OCI-LY7 (cell line): Measurements from ENCODE around the gene FBXO11. TPM values are rescaled to one million over a fixed set of nuclear protein-coding genes. Genes with fewer than 3 reads are reported as not detected.

Experiments
- BruUV-seq: library from RNA; stranded (reverse); fragments of 400-500 nt; replicated peaks from 2 replicates; lab custom pipeline; 2021; lab: Mats Ljungman, UMichigan
- CTCF ChIA-PET: fragments of 300-600 bp; sonication (Branson Sonifier 250); formaldehyde crosslinking; loops from one replicate; lab custom pipeline; 2022; ENCODE audit warnings: antibody characterized with exemption; ENCODE audit not compliant: unreplicated experiment; lab: Charles Lee
- POLR2A ChIA-PET: fragments of 300-600 bp; sonication (Branson Sonifier 250); formaldehyde crosslinking; loops from one replicate; lab custom pipeline; 2022; ENCODE audit warnings: antibody characterized with exemption; lab: Charles Lee
- DNase-seq: peaks from one replicate; pipeline ENCODE4 v3.0.0-alpha.2; 2015; ENCODE audit warnings: low spot score
- H2AFZ ChIP-seq: fragments of 200-600 bp; sonication (generic), shearing (Covaris generic); 2 replicates; pipeline ENCODE4 v1.6.1; 2014; ENCODE audit warnings: mild to moderate bottlenecking, antibody characterized with exemption, low read length, moderate library complexity
- H3K27ac ChIP-seq: fragments of 200-600 bp; sonication (generic); 2 replicates; pipeline ENCODE4 v1.5.1; 2014; ENCODE audit warnings: mixed run types, low read depth, mild to moderate bottlenecking, moderate library complexity, low read length, inconsistent platforms; ENCODE audit not compliant: poor library complexity, severe bottlenecking
- H3K36me3 ChIP-seq: fragments of 200-600 bp; sonication (generic); 2 replicates; pipeline ENCODE4 v1.6.1; 2014; ENCODE audit warnings: mild to moderate bottlenecking, antibody characterized with exemption, low read length, moderate library complexity, mixed read lengths; ENCODE audit not compliant: insufficient read depth
- H3K4me1 ChIP-seq: fragments of 200-600 bp; sonication (generic); 2 replicates; pipeline ENCODE4 v1.5.1; 2014; ENCODE audit warnings: mild to moderate bottlenecking, low read length; ENCODE audit not compliant: insufficient read depth, poor library complexity, severe bottlenecking
- H3K4me2 ChIP-seq: fragments of 200-600 bp; sonication (generic); 2 replicates; pipeline ENCODE4 v1.6.1; 2014; ENCODE audit warnings: mild to moderate bottlenecking, low read length
- H3K4me3 ChIP-seq: fragments of 200-600 bp; sonication (generic); 2 replicates; pipeline ENCODE4 v1.5.1; 2014; ENCODE audit warnings: mild to moderate bottlenecking, low read depth, low read length; ENCODE audit not compliant: poor library complexity, severe bottlenecking
- H3K79me2 ChIP-seq: fragments of 200-600 bp; sonication (generic); 2 replicates; pipeline ENCODE4 v1.6.1; 2016; ENCODE audit warnings: low read depth, mild to moderate bottlenecking, low read length, moderate library complexity, mixed read lengths; ENCODE audit not compliant: insufficient read depth
- H3K9me2 ChIP-seq: fragments of 200-600 bp; sonication (generic); 2 replicates; pipeline ENCODE4 v1.6.1; 2016; ENCODE audit warnings: mild to moderate bottlenecking, low read length, mixed read lengths; ENCODE audit not compliant: insufficient read depth
- H3K9me3 ChIP-seq: fragments of 200-600 bp; sonication (generic); 2 replicates; pipeline ENCODE4 v1.6.1; 2014; ENCODE audit warnings: mild to moderate bottlenecking, mixed run types, low read length, mixed read lengths
- H4K20me1 ChIP-seq: fragments of 200-600 bp; sonication (generic); 2 replicates; pipeline ENCODE4 v1.6.1; 2014; ENCODE audit warnings: mild to moderate bottlenecking, antibody characterized with exemption, low read length, moderate library complexity, mixed read lengths; ENCODE audit not compliant: insufficient read depth
- EZH2phosphoT487 ChIP-seq: fragments of 200-600 bp; sonication (generic); IDR thresholded peaks from 2 replicates; pipeline ENCODE4 v1.6.1; 2018; ENCODE audit warnings: low read depth, borderline replicate concordance, mild to moderate bottlenecking, mixed run types, antibody characterized with exemption, low read length, moderate library complexity, mixed read lengths
- intact Hi-C: fragments of 100-400 bp; cut with micrococcal nuclease; formaldehyde crosslinking; loops from one replicate; pipeline ENCODE4 v1.10.0; 2022; ENCODE audit not compliant: unreplicated experiment
- total RNA-seq, 2 experiments: library from RNA; depleted of rRNA in 1 of 2; stranded (reverse); fragments of >200 nt in 1 of 2; shearing (Covaris generic) in 1 of 2; gene quantifications; 2 replicates each; pipeline ENCODE4 v1.2.3, GENCODE V29; 2014 to 2022
- TF ChIP-seq, protein P1 (sequence below): fragments of 200-600 bp; sonication (generic); conservative IDR thresholded peaks from 2 replicates; pipeline ENCODE4 v1.5.1; 2014; ENCODE audit warnings: mild to moderate bottlenecking, antibody characterized with exemption, low read length, moderate library complexity, mixed read lengths

The FBXO11 gene
- total RNA-seq, 2 experiments from 2014 or later: 31.9 to 73.2 TPM

DNA sequence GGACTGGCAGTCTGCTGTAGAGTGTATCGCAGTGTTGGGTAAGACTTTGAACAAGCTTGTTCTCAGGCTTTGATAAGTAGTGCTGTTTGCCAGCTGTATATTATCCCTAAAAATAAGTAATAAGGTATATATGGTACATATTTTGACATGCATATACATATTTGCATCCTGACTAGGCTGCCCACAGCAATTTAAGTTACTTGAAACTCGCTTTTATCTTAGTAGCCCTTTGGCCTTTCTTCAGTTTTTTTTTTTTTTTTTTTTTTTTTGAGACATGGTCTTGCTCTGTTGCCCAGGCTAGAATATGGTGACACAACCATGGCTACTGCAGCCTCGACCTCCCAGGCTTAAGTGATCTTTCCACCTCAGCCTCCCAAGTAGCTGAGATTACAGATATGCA, 105.2 kb downstream of the FBXO11 start:
- H3K4me1 ChIP-seq: peaks cover 7% of the 10 kb centered on the region
- H3K4me3 ChIP-seq: no peak overlapping the region
- TF ChIP-seq, protein P1, sequence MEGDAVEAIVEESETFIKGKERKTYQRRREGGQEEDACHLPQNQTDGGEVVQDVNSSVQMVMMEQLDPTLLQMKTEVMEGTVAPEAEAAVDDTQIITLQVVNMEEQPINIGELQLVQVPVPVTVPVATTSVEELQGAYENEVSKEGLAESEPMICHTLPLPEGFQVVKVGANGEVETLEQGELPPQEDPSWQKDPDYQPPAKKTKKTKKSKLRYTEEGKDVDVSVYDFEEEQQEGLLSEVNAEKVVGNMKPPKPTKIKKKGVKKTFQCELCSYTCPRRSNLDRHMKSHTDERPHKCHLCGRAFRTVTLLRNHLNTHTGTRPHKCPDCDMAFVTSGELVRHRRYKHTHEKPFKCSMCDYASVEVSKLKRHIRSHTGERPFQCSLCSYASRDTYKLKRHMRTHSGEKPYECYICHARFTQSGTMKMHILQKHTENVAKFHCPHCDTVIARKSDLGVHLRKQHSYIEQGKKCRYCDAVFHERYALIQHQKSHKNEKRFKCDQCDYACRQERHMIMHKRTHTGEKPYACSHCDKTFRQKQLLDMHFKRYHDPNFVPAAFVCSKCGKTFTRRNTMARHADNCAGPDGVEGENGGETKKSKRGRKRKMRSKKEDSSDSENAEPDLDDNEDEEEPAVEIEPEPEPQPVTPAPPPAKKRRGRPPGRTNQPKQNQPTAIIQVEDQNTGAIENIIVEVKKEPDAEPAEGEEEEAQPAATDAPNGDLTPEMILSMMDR: no peak
- no peak for TF ChIP-seq EZH2phosphoT487
- peaks cover 86% of the 10 kb centered on the region for H3K79me2 ChIP-seq
- DNase-seq: no peak
- CTCF ChIA-PET: no interaction called here
- peaks cover 100% of the 10 kb centered on the region for H3K36me3 ChIP-seq
- BruUV-seq: no TSS peak
- no peaks in the 10 kb centered on the region for H3K9me2 ChIP-seq
- H3K9me3 ChIP-seq: peaks cover 19% of the 10 kb centered on the region; the same call in 1 of the 2 replicates
- POLR2A ChIA-PET: interaction anchor here (0.6 to 1.3 kb wide), 5 partner anchors 11 to 566 kb away, joined by 3 to 5 read pairs (median 3); no protein-coding TSS in a partner anchor
- intact Hi-C loops: no loop called here
- H3K4me2 ChIP-seq: no peak overlapping the region
- no peak overlapping the region for H2AFZ ChIP-seq
- peaks cover 35% of the 10 kb centered on the region; the same call in 1 of the 2 replicates for H4K20me1 ChIP-seq
- no peak overlapping the region for H3K27ac ChIP-seq

DNA sequence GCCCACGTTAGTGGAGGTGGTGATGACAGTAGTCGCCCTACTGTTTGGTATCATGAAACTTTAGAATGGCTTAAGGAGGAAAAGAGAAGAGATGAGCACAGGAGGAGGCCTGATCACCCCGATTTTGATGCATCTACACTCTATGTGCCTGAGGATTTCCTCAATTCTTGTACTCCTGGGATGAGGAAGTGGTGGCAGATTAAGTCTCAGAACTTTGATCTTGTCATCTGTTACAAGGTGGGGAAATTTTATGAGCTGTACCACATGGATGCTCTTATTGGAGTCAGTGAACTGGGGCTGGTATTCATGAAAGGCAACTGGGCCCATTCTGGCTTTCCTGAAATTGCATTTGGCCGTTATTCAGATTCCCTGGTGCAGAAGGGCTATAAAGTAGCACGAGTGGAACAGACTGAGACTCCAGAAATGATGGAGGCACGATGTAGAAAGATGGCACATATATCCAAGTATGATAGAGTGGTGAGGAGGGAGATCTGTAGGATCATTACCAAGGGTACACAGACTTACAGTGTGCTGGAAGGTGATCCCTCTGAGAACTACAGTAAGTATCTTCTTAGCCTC, 107.2 kb downstream of the FBXO11 start:
- Histone ChIP-seq H3K9me3 (peaks cover 19% of the 10 kb centered on the region; the same call in 1 of the 2 replicates), H3K36me3 (peaks cover 100% of the 10 kb centered on the region), H2AFZ (no peak overlapping the region), H4K20me1 (0 out of 2 replicates have a peak, but pooled peaks cover 27% of the 10 kb centered on the region), H3K4me2 (no peak overlapping the region), H3K4me3 (no peak overlapping the region), H3K27ac (no peak overlapping the region), H3K79me2 (peaks cover 100% of the 10 kb centered on the region), H3K9me2 (no peaks in the 10 kb centered on the region), H3K4me1 (peaks cover 7% of the 10 kb centered on the region)
- no peak for DNase-seq
- intact Hi-C loops: no loop called here
- TF ChIP-seq, protein P1: no peak
- TF ChIP-seq EZH2phosphoT487: no peak
- ChIA-PET POLR2A (no interaction called here), CTCF (no interaction called here)
- TSS peak; percentile 56 for BruUV-seq

DNA sequence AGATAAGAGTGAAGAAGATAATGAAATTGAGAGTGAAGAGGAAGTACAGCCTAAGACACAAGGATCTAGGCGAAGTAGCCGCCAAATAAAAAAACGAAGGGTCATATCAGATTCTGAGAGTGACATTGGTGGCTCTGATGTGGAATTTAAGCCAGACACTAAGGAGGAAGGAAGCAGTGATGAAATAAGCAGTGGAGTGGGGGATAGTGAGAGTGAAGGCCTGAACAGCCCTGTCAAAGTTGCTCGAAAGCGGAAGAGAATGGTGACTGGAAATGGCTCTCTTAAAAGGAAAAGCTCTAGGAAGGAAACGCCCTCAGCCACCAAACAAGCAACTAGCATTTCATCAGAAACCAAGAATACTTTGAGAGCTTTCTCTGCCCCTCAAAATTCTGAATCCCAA, 107.7 kb downstream of the FBXO11 start:
- ChIA-PET CTCF (no interaction called here), POLR2A (no interaction called here)
- Histone ChIP-seq H2AFZ (no peak overlapping the region), H3K27ac (no peak overlapping the region), H4K20me1 (0 out of 2 replicates have a peak, but pooled peaks cover 27% of the 10 kb centered on the region), H3K36me3 (peaks cover 100% of the 10 kb centered on the region), H3K4me3 (no peak overlapping the region), H3K79me2 (peaks cover 97% of the 10 kb centered on the region), H3K4me1 (peaks cover 2% of the 10 kb centered on the region), H3K4me2 (no peak overlapping the region), H3K9me2 (no peaks in the 10 kb centered on the region), H3K9me3 (peaks cover 19% of the 10 kb centered on the region; the same call in 1 of the 2 replicates)
- no peak for TF ChIP-seq EZH2phosphoT487
- DNase-seq: no peak
- BruUV-seq: no TSS peak
- intact Hi-C loops: no loop called here
